PFSK-1 (cell line): ENCODE data around the gene HES2.

Experiments
- REST ChIP-seq, 2 experiments: IDR thresholded peaks; 2 replicates each; pipeline versions ENCODE4 v1.6.1 to v1.8.0; 2011 to 2012; ENCODE audit warnings: low read depth in 2 of 2, low read length in 2 of 2, control low read depth in 1 of 2, inconsistent platforms in 1 of 2, mild to moderate bottlenecking in 1 of 2, moderate library complexity in 1 of 2; ENCODE audit not compliant: insufficient read depth in 1 of 2
- SIN3A ChIP-seq: IDR thresholded peaks from 2 replicates; pipeline ENCODE4 v1.6.1; 2012; ENCODE audit warnings: mild to moderate bottlenecking, low read length, moderate library complexity, borderline replicate concordance; ENCODE audit not compliant: insufficient read depth
- TAF1 ChIP-seq: IDR thresholded peaks from 2 replicates; pipeline ENCODE4 v1.6.1; 2012; ENCODE audit warnings: low read length, control low read depth, borderline replicate concordance; ENCODE audit not compliant: insufficient read depth

GRCh38 chr1:6434186-6434585, 14.5 kb upstream of the HES2 start:
- TF ChIP-seq SIN3A: no peak
- TF ChIP-seq TAF1: no peak
- TF ChIP-seq REST (IDR thresholded peaks at IDR 0.05; ENCODE audit: insufficient read depth in 1 of 2, low read depth in 2 of 2, low read length in 2 of 2): no peak
